Endodermal cell (in vitro differentiated cells): ENCODE results near the gene ACP2. TPM values are rescaled to one million over a fixed set of nuclear protein-coding genes. Genes with fewer than 3 reads are reported as not detected.

Experiments used
- DNase-seq: peaks from one replicate; pipeline ENCODE4 v3.0.0-alpha.2; 2017
- H3K27ac ChIP-seq: 2 replicates; pipeline ENCODE4 v1.5.1; 2013; ENCODE audit warnings: mild to moderate bottlenecking, low read depth, low read length, moderate library complexity
- H3K27me3 ChIP-seq: 2 replicates; pipeline ENCODE4 v1.6.1; 2013; ENCODE audit warnings: mild to moderate bottlenecking, low read length, moderate library complexity; ENCODE audit not compliant: insufficient read depth, control insufficient read depth, poor library complexity, severe bottlenecking
- H3K36me3 ChIP-seq: 2 replicates; pipeline ENCODE4 v1.7.0; 2013; ENCODE audit warnings: mild to moderate bottlenecking, low read length, moderate library complexity; ENCODE audit not compliant: control insufficient read depth, insufficient read depth
- H3K4me1 ChIP-seq: one replicate; pipeline ENCODE4 v1.7.0; 2013; ENCODE audit warnings: low read length; ENCODE audit not compliant: control insufficient read depth, insufficient read depth
- H3K4me3 ChIP-seq: 2 replicates; pipeline ENCODE4 v1.5.1; 2013; ENCODE audit warnings: mild to moderate bottlenecking, low read length, moderate library complexity
- H3K9ac ChIP-seq: 2 replicates; pipeline ENCODE4 v1.6.1; 2013; ENCODE audit warnings: mild to moderate bottlenecking, low read length, moderate library complexity; ENCODE audit not compliant: poor library complexity, severe bottlenecking; ENCODE audit errors: extremely low read depth
- H3K9me3 ChIP-seq: 2 replicates; pipeline ENCODE4 v1.6.1; 2013; ENCODE audit warnings: mild to moderate bottlenecking, low read length, moderate library complexity; ENCODE audit not compliant: control insufficient read depth
- H3K27ac Mint-ChIP-seq: 2 replicates; pipeline ENCODE4 v1.8.0; 2020; ENCODE audit warnings: mixed read lengths
- H3K27me3 Mint-ChIP-seq: 2 replicates; pipeline ENCODE4 v1.8.0; 2021; ENCODE audit warnings: mild to moderate bottlenecking, mixed read lengths; ENCODE audit not compliant: insufficient read depth
- H3K36me3 Mint-ChIP-seq: 2 replicates; pipeline ENCODE4 v1.8.0; 2020; ENCODE audit warnings: low read depth, mixed read lengths
- H3K4me1 Mint-ChIP-seq: 2 replicates; pipeline ENCODE4 v1.8.0; 2020; ENCODE audit warnings: mixed read lengths
- H3K4me3 Mint-ChIP-seq: 2 replicates; pipeline ENCODE4 v1.8.0; 2020; ENCODE audit warnings: mild to moderate bottlenecking, moderate library complexity, mixed read lengths
- H3K9me3 Mint-ChIP-seq: 2 replicates; pipeline ENCODE4 v1.8.0; 2020; ENCODE audit warnings: mild to moderate bottlenecking, mixed read lengths
- CTCF ChIP-seq: fragments of 200-600 bp; sonication (generic); conservative IDR thresholded peaks from 2 replicates; pipeline ENCODE4 v1.5.0; 2021; ENCODE audit warnings: antibody characterized with exemption, mild to moderate bottlenecking
- WGBS, 2 experiments: methylation state at CpG; one replicate each; pipeline versions ENCODE4 v1.1.5 to v1.1.7; 2013; ENCODE audit warnings: missing lambda C conversion rate in 2 of 2, mixed read lengths in 1 of 2; ENCODE audit not compliant: insufficient coverage in 1 of 2, insufficient read length in 1 of 2; 5-methylcytosine and 5-hydroxymethylcytosine counted together
- total RNA-seq, 2 donors: library from RNA; stranded (reverse); fragmentation: NEBNext Ultra II Directional in 1 of 2; extraction: Animal tissue kit (Norgen Biotek cat#: 25700) in 1 of 2; gene quantifications; 2 replicates in 1 of 2; 3 replicates in 1 of 2; pipeline ENCODE4 v1.2.1, GENCODE V29; 2021

ACP2 gene
- total RNA-seq, 2 donors from 2014 or later: 42.9 to 45.9 TPM

DNA sequence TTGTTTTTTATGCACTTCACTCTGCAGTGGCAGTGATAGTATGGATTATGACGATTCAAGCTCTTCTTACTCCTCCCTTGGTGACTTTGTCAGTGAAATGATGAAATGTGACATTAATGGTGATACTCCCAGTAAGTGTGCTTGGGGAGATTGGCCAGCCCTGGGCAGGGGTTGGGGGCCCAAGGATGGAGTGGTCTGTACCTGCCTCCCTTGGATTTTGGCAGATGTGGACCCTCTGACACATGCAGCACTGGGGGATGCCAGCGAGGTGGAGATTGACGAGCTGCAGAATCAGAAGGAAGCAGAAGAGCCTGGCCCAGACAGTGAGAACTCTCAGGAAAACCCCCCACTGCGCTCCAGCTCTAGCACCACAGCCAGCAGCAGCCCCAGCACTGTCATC, 35.5 kb upstream of the ACP2 start:
- Mint-ChIP-seq H3K4me1 (no peaks in the 10 kb centered on the region), H3K36me3 (peaks cover 66% of the 10 kb centered on the region), H3K4me3 (no peak overlapping the region)

GRCh38 chr11:47282462-47282861, 33.8 kb upstream of the ACP2 start:
- Mint-ChIP-seq H3K4me3 (no peak overlapping the region), H3K36me3 (peaks cover 63% of the 10 kb centered on the region), H3K27me3 (no peaks in the 10 kb centered on the region), H3K9me3 (no peaks in the 10 kb centered on the region), H3K4me1 (peaks cover 5% of the 10 kb centered on the region), H3K27ac (no peak overlapping the region)
- WGBS, 2 experiments: 96 to 97% methylated on average over 6 to 7 of the region's 7 CpGs
- Histone ChIP-seq H3K4me3 (no peak overlapping the region), H3K36me3 (peaks cover 65% of the 10 kb centered on the region), H3K9ac (no peak overlapping the region), H3K9me3 (no peaks in the 10 kb centered on the region), H3K27ac (no peak overlapping the region), H3K27me3 (no peaks in the 10 kb centered on the region), H3K4me1 (peaks cover 3% of the 10 kb centered on the region)
- TF ChIP-seq CTCF: no peak
- DNase-seq: no peak

More for the DNA sequence above, 35.5 kb upstream of the ACP2 start:
- no peak for TF ChIP-seq CTCF
- Mint-ChIP-seq H3K27ac (no peak overlapping the region), H3K9me3 (no peaks in the 10 kb centered on the region), H3K27me3 (no peaks in the 10 kb centered on the region)
- H3K4me1 ChIP-seq: peaks cover 3% of the 10 kb centered on the region
- no peak overlapping the region for H3K4me3 ChIP-seq
- no peak overlapping the region for H3K9ac ChIP-seq
- WGBS, 2 experiments: 93 to 100% methylated on average over 2 to 4 of the region's 4 CpGs
- no peak for DNase-seq
- H3K9me3 ChIP-seq: no peaks in the 10 kb centered on the region
- no peaks in the 10 kb centered on the region for H3K27me3 ChIP-seq
- H3K36me3 ChIP-seq: peaks cover 62% of the 10 kb centered on the region
- no peak overlapping the region for H3K27ac ChIP-seq

DNA sequence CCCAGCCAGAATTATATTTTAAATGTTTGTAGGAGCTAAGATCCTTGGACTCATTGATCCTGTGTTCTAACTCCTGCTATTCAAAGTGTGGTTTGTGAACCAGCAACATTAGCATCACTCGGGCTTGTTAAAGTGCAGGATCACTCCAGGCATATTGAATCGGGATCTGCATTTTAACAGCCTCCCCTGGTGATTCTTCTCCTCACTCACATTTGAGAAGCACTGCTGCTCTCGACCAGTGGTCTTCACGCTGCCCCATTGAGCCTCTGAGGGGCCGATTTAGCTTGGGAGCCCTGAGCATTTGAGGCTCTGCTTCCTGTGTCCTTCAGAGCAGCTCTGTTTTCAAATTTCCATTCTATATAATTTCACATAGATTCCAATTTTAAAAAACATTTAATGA, 32.2 kb upstream of the ACP2 start:
- no peak for DNase-seq
- Histone ChIP-seq H3K36me3 (peaks cover 56% of the 10 kb centered on the region), H3K4me3 (no peak overlapping the region), H3K9me3 (no peaks in the 10 kb centered on the region), H3K9ac (no peak overlapping the region), H3K27ac (no peak overlapping the region), H3K4me1 (peaks cover 9% of the 10 kb centered on the region), H3K27me3 (no peaks in the 10 kb centered on the region)
- no peaks in the 10 kb centered on the region for H3K9me3 Mint-ChIP-seq
- H3K27me3 Mint-ChIP-seq: no peaks in the 10 kb centered on the region
- H3K4me3 Mint-ChIP-seq: no peak overlapping the region
- TF ChIP-seq CTCF: no peak
- peak overlapping the region; percentile 30 for H3K27ac Mint-ChIP-seq
- 81 to 83% methylated on average over 5 of the region's 5 CpGs for WGBS, 2 experiments
- H3K36me3 Mint-ChIP-seq: peaks cover 62% of the 10 kb centered on the region
- peaks cover 17% of the 10 kb centered on the region for H3K4me1 Mint-ChIP-seq
